H9 (cell line): ENCODE results near the gene CYP2W1. TPM values are rescaled to one million over a fixed set of nuclear protein-coding genes. Genes with fewer than 3 reads are reported as not detected.

Experiments used
- DNase-seq: peaks from one replicate; pipeline ENCODE4 v3.0.0-alpha.2; 2017
- H2AFZ ChIP-seq: one replicate; pipeline ENCODE4 v1.6.1; 2013; ENCODE audit warnings: mild to moderate bottlenecking, low read length, control low read depth, moderate library complexity
- H2AK5ac ChIP-seq: 2 replicates; pipeline ENCODE4 v1.6.1; 2013; ENCODE audit warnings: low read length, control low read depth, mixed read lengths; ENCODE audit not compliant: insufficient read length
- H2BK120ac ChIP-seq: one replicate; pipeline ENCODE4 v1.6.1; 2013; ENCODE audit warnings: low read depth, mild to moderate bottlenecking, low read length, control low read depth, inconsistent platforms; ENCODE audit not compliant: poor library complexity, severe bottlenecking
- H2BK12ac ChIP-seq: 2 replicates; pipeline ENCODE4 v1.6.1; 2013; ENCODE audit warnings: low read length, control low read depth, mixed read lengths, low read depth; ENCODE audit not compliant: insufficient read length
- H2BK15ac ChIP-seq: 2 replicates; pipeline ENCODE4 v1.6.1; 2013; ENCODE audit warnings: low read depth, low read length, control low read depth
- H2BK20ac ChIP-seq: one replicate; pipeline ENCODE4 v1.6.1; 2013; ENCODE audit warnings: low read depth, mild to moderate bottlenecking, low read length, control low read depth, inconsistent platforms; ENCODE audit not compliant: poor library complexity, severe bottlenecking
- H2BK5ac ChIP-seq: 2 replicates; pipeline ENCODE4 v1.6.1; 2013; ENCODE audit warnings: low read length, control low read depth, mixed read lengths; ENCODE audit not compliant: insufficient read length
- H3K14ac ChIP-seq: 2 replicates; pipeline ENCODE4 v1.6.1; 2013; ENCODE audit warnings: low read length, control low read depth; ENCODE audit not compliant: insufficient read depth
- H3K18ac ChIP-seq: 2 replicates; pipeline ENCODE4 v1.6.1; 2013; ENCODE audit warnings: low read depth, mild to moderate bottlenecking, mixed read lengths, low read length, control low read depth; ENCODE audit not compliant: insufficient read length
- H3K23ac ChIP-seq: 2 replicates; pipeline ENCODE4 v1.6.1; 2013; ENCODE audit warnings: low read length, control low read depth, mixed read lengths, low read depth; ENCODE audit not compliant: insufficient read length
- H3K23me2 ChIP-seq: 2 replicates; pipeline ENCODE4 v1.6.1; 2013; ENCODE audit warnings: low read depth, mild to moderate bottlenecking, mixed read lengths, low read length, control low read depth; ENCODE audit not compliant: insufficient read length, poor library complexity, severe bottlenecking
- H3K27ac ChIP-seq: 2 replicates; pipeline ENCODE4 v1.5.1; 2013; ENCODE audit warnings: low read length, control low read depth, mixed read lengths, low read depth; ENCODE audit not compliant: insufficient read length
- H3K27me3 ChIP-seq: 2 replicates; pipeline ENCODE4 v1.6.1; 2013; ENCODE audit warnings: low read length, control low read depth, inconsistent platforms; ENCODE audit not compliant: insufficient read depth
- H3K4ac ChIP-seq: 2 replicates; pipeline ENCODE4 v1.6.1; 2013; ENCODE audit warnings: low read depth, mild to moderate bottlenecking, control low read depth, inconsistent platforms, low read length, moderate library complexity
- H3K4me1 ChIP-seq: 2 replicates; pipeline ENCODE4 v1.6.1; 2013; ENCODE audit warnings: low read length, control low read depth, inconsistent platforms; ENCODE audit not compliant: insufficient read depth
- H3K4me2 ChIP-seq: 2 replicates; pipeline ENCODE4 v1.6.1; 2013; ENCODE audit warnings: low read length, control low read depth, mixed read lengths; ENCODE audit not compliant: insufficient read length, insufficient read depth
- H3K56ac ChIP-seq: 2 replicates; pipeline ENCODE4 v1.6.1; 2013; ENCODE audit warnings: low read depth, mild to moderate bottlenecking, mixed read lengths, low read length, control low read depth; ENCODE audit not compliant: insufficient read length
- H3K79me1 ChIP-seq: 2 replicates; pipeline ENCODE4 v1.6.1; 2013; ENCODE audit warnings: low read depth, mild to moderate bottlenecking, moderate library complexity, low read length, control low read depth, inconsistent platforms; ENCODE audit not compliant: insufficient read depth, poor library complexity, severe bottlenecking
- H3K79me2 ChIP-seq: 2 replicates; pipeline ENCODE4 v1.6.1; 2013; ENCODE audit warnings: low read length, control low read depth, inconsistent platforms; ENCODE audit not compliant: insufficient read depth
- H3K9ac ChIP-seq: 2 replicates; pipeline ENCODE4 v1.6.1; 2013; ENCODE audit warnings: low read length, control low read depth, mixed read lengths; ENCODE audit not compliant: insufficient read length; ENCODE audit errors: extremely low read depth
- H3K9me3 ChIP-seq: one replicate; pipeline ENCODE4 v1.6.1; 2013; ENCODE audit warnings: low read depth, low read length, inconsistent platforms; ENCODE audit not compliant: control insufficient read depth
- H3T11ph ChIP-seq: one replicate; pipeline ENCODE4 v1.6.1; 2013; ENCODE audit warnings: mild to moderate bottlenecking, low read length, control low read depth, inconsistent platforms
- H4K20me1 ChIP-seq: one replicate; pipeline ENCODE4 v1.6.1; 2013; ENCODE audit not compliant: control insufficient read depth, insufficient read length, insufficient read depth
- H4K5ac ChIP-seq: 2 replicates; pipeline ENCODE4 v1.6.1; 2013; ENCODE audit warnings: low read depth, mild to moderate bottlenecking, mixed read lengths, low read length, control low read depth; ENCODE audit not compliant: insufficient read length
- H4K8ac ChIP-seq: replicated peaks from 2 replicates; pipeline ENCODE4 v1.6.1; 2013; ENCODE audit warnings: low read length, control low read depth, mixed read lengths, low read depth; ENCODE audit not compliant: insufficient read length
- H4K91ac ChIP-seq: 2 replicates; pipeline ENCODE4 v1.6.1; 2013; ENCODE audit warnings: low read depth, mild to moderate bottlenecking, moderate library complexity, mixed read lengths, low read length, control low read depth; ENCODE audit not compliant: insufficient read length
- H3K27ac Mint-ChIP-seq, 3 experiments: 2 replicates in 2 of 3; 3 replicates in 1 of 3; pipeline ENCODE4 v1.8.0; 2020 to 2021; ENCODE audit warnings: mixed read lengths in 3 of 3, mild to moderate bottlenecking in 1 of 3, moderate library complexity in 1 of 3
- H3K27me3 Mint-ChIP-seq: 2 replicates; pipeline ENCODE4 v1.8.0; 2021; ENCODE audit warnings: low read depth, mild to moderate bottlenecking, moderate library complexity, mixed read lengths
- H3K36me3 Mint-ChIP-seq, 3 experiments: 2 replicates in 2 of 3; 3 replicates in 1 of 3; pipeline ENCODE4 v1.8.0; 2020 to 2021; ENCODE audit warnings: low read depth in 3 of 3, mixed read lengths in 3 of 3; ENCODE audit not compliant: insufficient read depth in 1 of 3
- H3K4me1 Mint-ChIP-seq, 2 experiments: 2 replicates each; pipeline ENCODE4 v1.8.0; 2020; ENCODE audit warnings: mixed read lengths in 2 of 2
- H3K4me3 Mint-ChIP-seq, 2 experiments: 2 replicates in 1 of 2; 3 replicates in 1 of 2; pipeline ENCODE4 v1.8.0; 2020 to 2021; ENCODE audit warnings: mild to moderate bottlenecking in 2 of 2, mixed read lengths in 2 of 2, moderate library complexity in 1 of 2
- H3K9me3 Mint-ChIP-seq, 2 experiments: 2 replicates in 1 of 2; 3 replicates in 1 of 2; pipeline ENCODE4 v1.8.0; 2020; ENCODE audit warnings: mild to moderate bottlenecking in 2 of 2, mixed read lengths in 2 of 2, moderate library complexity in 1 of 2
- WGBS: extraction: QIAGEN DNeasy Blood & Tissue Kit; methylation state at CpG from one replicate; pipeline ENCODE4 v1.1.7; 2013; ENCODE audit warnings: missing lambda C conversion rate, low lambda C conversion rate, mixed read lengths; ENCODE audit not compliant: insufficient read length; ENCODE audit errors: extremely low coverage; 5-methylcytosine and 5-hydroxymethylcytosine counted together
- total RNA-seq: library from RNA; stranded (reverse); gene quantifications from 2 replicates; pipeline ENCODE4 v1.2.1, GENCODE V29; 2021
- TF ChIP-seq, protein P1 (sequence below): fragments of 200-600 bp; sonication (generic); conservative IDR thresholded peaks from 3 replicates; pipeline ENCODE4 v1.8.0; 2021; ENCODE audit warnings: antibody characterized with exemption, mild to moderate bottlenecking

CYP2W1 gene
- total RNA-seq, 1 experiment from 2014 or later, result not detected

DNA sequence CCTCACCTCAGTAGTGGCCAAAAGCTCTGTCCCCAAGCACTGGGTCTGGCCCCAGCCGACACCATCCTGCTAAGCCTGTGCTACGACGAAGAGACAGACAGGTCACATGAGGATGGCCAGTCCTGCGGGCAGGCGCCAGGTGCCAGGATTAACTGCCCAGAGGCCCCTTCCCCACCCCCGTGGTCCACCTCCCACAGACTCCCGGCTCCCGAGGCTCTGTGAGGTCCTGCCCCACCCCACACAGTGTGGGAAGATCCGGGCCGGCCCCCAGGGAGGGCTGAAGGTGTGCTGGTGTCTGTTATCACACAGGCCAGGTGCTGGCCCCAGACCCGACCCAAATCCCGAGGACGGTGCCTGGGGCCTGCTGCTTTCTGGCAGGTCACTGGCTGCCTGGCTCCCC, 27.2 kb downstream of the CYP2W1 start:
- peaks cover 4 to 17% (median 7%) of the 10 kb centered on the region in 3 experiments; a peak in 6 of 7 replicates for H3K36me3 Mint-ChIP-seq
- no peaks in the 10 kb centered on the region for H3K23me2 ChIP-seq
- H3K56ac ChIP-seq, result no peak overlapping the region
- TF ChIP-seq, protein P1, sequence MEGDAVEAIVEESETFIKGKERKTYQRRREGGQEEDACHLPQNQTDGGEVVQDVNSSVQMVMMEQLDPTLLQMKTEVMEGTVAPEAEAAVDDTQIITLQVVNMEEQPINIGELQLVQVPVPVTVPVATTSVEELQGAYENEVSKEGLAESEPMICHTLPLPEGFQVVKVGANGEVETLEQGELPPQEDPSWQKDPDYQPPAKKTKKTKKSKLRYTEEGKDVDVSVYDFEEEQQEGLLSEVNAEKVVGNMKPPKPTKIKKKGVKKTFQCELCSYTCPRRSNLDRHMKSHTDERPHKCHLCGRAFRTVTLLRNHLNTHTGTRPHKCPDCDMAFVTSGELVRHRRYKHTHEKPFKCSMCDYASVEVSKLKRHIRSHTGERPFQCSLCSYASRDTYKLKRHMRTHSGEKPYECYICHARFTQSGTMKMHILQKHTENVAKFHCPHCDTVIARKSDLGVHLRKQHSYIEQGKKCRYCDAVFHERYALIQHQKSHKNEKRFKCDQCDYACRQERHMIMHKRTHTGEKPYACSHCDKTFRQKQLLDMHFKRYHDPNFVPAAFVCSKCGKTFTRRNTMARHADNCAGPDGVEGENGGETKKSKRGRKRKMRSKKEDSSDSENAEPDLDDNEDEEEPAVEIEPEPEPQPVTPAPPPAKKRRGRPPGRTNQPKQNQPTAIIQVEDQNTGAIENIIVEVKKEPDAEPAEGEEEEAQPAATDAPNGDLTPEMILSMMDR, result no peak
- H4K5ac ChIP-seq, result no peak overlapping the region
- no peak overlapping the region; a peak in 1 of 7 replicates for H3K27ac Mint-ChIP-seq
- no peak overlapping the region for H3K14ac ChIP-seq
- H3K4ac ChIP-seq, result no peak overlapping the region
- H3K27me3 ChIP-seq, result no peaks in the 10 kb centered on the region
- H4K91ac ChIP-seq, result no peak overlapping the region
- H3K4me2 ChIP-seq, result no peak overlapping the region
- H3K23ac ChIP-seq, result no peak overlapping the region
- H3K79me1 ChIP-seq, result no peaks in the 10 kb centered on the region
- no peaks in the 10 kb centered on the region for H3K27me3 Mint-ChIP-seq
- DNase-seq, result no peak
- H2BK5ac ChIP-seq, result no peak overlapping the region
- H3K79me2 ChIP-seq, result no peaks in the 10 kb centered on the region
- no peaks in the 10 kb centered on the region; a peak in 2 of 5 replicates for H3K9me3 Mint-ChIP-seq
- H3K27ac ChIP-seq, result no peak overlapping the region
- H4K8ac ChIP-seq, result no peak overlapping the region
- no peaks in the 10 kb centered on the region for H3K9me3 ChIP-seq
- no peak overlapping the region for H3T11ph ChIP-seq
- no peaks in the 10 kb centered on the region for H4K20me1 ChIP-seq
- H2BK20ac ChIP-seq, result no peak overlapping the region
- H2AK5ac ChIP-seq, result no peak overlapping the region
- no peaks in the 10 kb centered on the region for H3K4me1 Mint-ChIP-seq
- no peak overlapping the region for H3K18ac ChIP-seq
- H3K9ac ChIP-seq, result no peak overlapping the region
- no peak overlapping the region for H3K4me3 Mint-ChIP-seq
- no peak overlapping the region for H2AFZ ChIP-seq
- no peak overlapping the region for H2BK120ac ChIP-seq
- no peaks in the 10 kb centered on the region for H3K4me1 ChIP-seq
- no peak overlapping the region for H2BK12ac ChIP-seq
- no CpG with 5 or more reads among the region's 13 CpGs for WGBS
- no peak overlapping the region for H2BK15ac ChIP-seq
